Measurements from ENCODE around the gene FBXO48.

The FBXO48 gene

DNA sequence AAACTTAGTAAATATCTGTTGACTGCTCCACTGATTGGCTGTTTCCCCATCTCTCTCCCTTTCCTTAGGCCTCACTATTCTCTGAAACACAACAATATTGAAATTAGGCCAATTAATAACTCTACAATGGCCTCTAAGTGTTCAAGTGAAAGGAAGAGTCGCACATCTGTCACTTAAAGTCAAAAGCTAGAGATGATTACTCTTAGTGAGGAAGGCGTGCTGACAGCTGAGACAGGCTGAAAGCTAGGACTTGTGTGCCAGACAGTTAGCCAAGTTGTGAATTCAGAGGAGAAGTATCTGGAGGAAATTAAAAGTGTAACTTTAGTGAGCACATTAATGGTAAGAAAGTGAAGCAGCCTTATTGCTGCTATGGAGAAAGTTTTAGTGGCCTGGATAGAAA, 53.6 kb downstream of the FBXO48 start:
- Histone ChIP-seq H3K36me3 (ENCODE audit: low read depth) (no peaks in the 10 kb centered on the region), H3K4me1 (ENCODE audit: insufficient read depth, poor library complexity, severe bottlenecking) (no peaks in the 10 kb centered on the region)
- ATAC-seq (ENCODE audit: low read depth): no peak

DNA sequence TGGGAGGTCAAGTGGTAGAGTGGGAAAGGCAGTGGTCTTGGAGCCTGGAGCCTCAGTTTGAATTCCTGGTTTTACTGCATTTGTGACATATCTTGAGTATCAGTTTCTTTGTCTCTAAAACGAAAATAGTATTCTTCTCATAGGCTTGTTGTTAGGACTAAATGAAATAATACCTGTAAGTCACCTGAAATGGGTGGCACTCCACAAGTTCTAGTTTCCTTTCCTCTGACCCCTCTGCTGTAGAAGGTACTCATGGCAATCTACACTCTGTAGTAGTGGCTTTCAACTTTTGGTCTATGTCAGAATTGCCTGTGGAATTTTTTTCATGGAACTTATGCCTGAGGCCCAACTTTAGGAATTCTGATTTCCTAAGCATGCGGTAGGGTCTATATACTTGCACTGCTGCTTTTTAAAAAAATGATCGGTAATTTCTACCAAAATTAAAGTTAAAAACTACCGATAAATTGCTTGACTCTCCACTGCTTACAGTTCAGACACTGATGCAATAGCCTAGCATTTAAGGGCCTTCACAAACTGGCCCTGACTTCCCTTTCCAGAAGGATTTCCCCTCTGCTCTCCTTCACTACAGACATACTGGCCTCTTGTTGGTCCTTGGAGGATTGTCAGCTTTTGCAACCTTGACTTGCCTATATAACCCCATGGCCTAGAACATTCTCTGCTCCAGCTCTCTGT, 54.8 kb downstream of the FBXO48 start:
- TF ChIP-seq, protein P1, sequence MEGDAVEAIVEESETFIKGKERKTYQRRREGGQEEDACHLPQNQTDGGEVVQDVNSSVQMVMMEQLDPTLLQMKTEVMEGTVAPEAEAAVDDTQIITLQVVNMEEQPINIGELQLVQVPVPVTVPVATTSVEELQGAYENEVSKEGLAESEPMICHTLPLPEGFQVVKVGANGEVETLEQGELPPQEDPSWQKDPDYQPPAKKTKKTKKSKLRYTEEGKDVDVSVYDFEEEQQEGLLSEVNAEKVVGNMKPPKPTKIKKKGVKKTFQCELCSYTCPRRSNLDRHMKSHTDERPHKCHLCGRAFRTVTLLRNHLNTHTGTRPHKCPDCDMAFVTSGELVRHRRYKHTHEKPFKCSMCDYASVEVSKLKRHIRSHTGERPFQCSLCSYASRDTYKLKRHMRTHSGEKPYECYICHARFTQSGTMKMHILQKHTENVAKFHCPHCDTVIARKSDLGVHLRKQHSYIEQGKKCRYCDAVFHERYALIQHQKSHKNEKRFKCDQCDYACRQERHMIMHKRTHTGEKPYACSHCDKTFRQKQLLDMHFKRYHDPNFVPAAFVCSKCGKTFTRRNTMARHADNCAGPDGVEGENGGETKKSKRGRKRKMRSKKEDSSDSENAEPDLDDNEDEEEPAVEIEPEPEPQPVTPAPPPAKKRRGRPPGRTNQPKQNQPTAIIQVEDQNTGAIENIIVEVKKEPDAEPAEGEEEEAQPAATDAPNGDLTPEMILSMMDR (IDR thresholded peaks at IDR 0.05; ENCODE audit: poor library complexity, severe bottlenecking): no peak
- Histone ChIP-seq H3K9me3 (ENCODE audit: severe bottlenecking) (peaks cover 2% of the 10 kb centered on the region), H3K36me3 (ENCODE audit: low read depth) (no peaks in the 10 kb centered on the region), H3K4me3 (ENCODE audit: severe bottlenecking) (no peak overlapping the region), H3K4me1 (ENCODE audit: insufficient read depth, poor library complexity, severe bottlenecking) (no peaks in the 10 kb centered on the region), H3K27ac (ENCODE audit: poor library complexity, severe bottlenecking) (no peak overlapping the region), H3K27me3 (ENCODE audit: insufficient read depth, poor library complexity, severe bottlenecking) (no peaks in the 10 kb centered on the region)
- DNase-seq (ENCODE audit: low spot score) (no peak), ATAC-seq (ENCODE audit: low read depth) (no peak)

More for the DNA sequence above, 53.6 kb downstream of the FBXO48 start:
- Histone ChIP-seq H3K9me3 (ENCODE audit: severe bottlenecking) (peaks cover 2% of the 10 kb centered on the region), H3K4me3 (ENCODE audit: severe bottlenecking) (no peak overlapping the region), H3K27ac (ENCODE audit: poor library complexity, severe bottlenecking) (no peak overlapping the region), H3K27me3 (ENCODE audit: insufficient read depth, poor library complexity, severe bottlenecking) (no peaks in the 10 kb centered on the region)
- TF ChIP-seq, protein P1 (IDR thresholded peaks at IDR 0.05; ENCODE audit: poor library complexity, severe bottlenecking): no peak
- no peak for DNase-seq (ENCODE audit: low spot score)

DNA sequence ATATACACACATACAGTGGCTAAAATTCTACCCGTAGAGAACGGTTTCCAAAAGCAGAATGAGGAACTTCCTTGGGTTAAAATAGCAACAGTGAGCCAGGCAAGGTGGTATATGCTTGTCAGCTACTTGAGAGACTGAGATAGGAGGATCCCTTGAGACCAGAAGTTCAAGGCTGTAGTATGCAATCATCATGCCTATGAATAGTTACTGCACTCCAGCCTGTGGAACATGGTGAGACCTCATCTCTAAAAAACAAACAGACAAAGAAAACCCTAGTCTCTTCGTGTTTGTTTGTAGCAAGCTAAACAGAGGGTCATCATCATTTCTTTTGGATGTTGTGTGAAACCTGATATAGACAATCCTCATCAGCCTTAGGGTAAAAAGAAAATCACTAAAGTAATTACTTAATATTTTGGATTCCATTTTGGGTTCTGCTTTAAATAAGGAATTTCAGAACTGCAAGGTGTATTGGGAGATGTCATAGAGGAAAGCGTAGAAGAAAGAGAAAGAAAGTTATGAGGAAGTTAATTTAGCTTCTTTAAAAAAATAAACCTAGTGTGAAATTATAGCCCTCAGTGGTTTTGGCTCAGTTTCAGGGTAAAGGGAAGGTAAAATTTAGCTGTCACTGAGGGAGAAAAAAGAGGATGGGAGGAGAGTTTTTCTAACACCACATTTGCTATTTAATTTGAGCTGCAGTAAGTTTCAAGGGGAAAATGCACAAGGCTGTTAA, 55.5 kb downstream of the FBXO48 start:
- Histone ChIP-seq H3K27me3 (ENCODE audit: insufficient read depth, poor library complexity, severe bottlenecking) (no peaks in the 10 kb centered on the region), H3K4me1 (ENCODE audit: insufficient read depth, poor library complexity, severe bottlenecking) (no peaks in the 10 kb centered on the region), H3K36me3 (ENCODE audit: low read depth) (no peaks in the 10 kb centered on the region), H3K4me3 (ENCODE audit: severe bottlenecking) (no peak overlapping the region), H3K27ac (ENCODE audit: poor library complexity, severe bottlenecking) (no peak overlapping the region), H3K9me3 (ENCODE audit: severe bottlenecking) (peaks cover 2% of the 10 kb centered on the region)
- ATAC-seq (ENCODE audit: low read depth): no peak
- no peak for DNase-seq (ENCODE audit: low spot score)
- TF ChIP-seq, protein P1 (IDR thresholded peaks at IDR 0.05; ENCODE audit: poor library complexity, severe bottlenecking): no peak

Data from RWPE2 (cell line).